GM23338 (cell line): ENCODE data around the gene LYZL6.

ENCODE experiments used
- EZH2 ChIP-seq: fragments of 200-600 bp; sonication (generic); IDR thresholded peaks from one replicate; pipeline ENCODE4 v1.8.0; 2017; ENCODE audit warnings: antibody characterized with exemption, mild to moderate bottlenecking, low read depth; ENCODE audit not compliant: unreplicated experiment
- EZH2phosphoT487 ChIP-seq: fragments of 200-600 bp; sonication (generic); IDR thresholded peaks from one replicate; pipeline ENCODE4 v1.8.1; 2018; ENCODE audit warnings: antibody characterized with exemption; ENCODE audit not compliant: unreplicated experiment
- JUNB ChIP-seq: IDR thresholded peaks from one replicate; pipeline ENCODE4 v1.6.1; 2016; ENCODE audit warnings: antibody characterized with exemption; ENCODE audit not compliant: unreplicated experiment
- POLR2AphosphoS5 ChIP-seq: IDR thresholded peaks from 2 replicates; pipeline ENCODE4 v1.6.1; 2016; ENCODE audit warnings: antibody characterized with exemption, low read depth
- TF ChIP-seq, protein P1 (sequence below), 2 experiments: fragments of 200-600 bp in 1 of 2; sonication (generic) in 1 of 2; conservative IDR thresholded peaks; 2 replicates each; pipeline versions ENCODE4 v1.5.1 to v1.6.1; 2016 to 2017; ENCODE audit warnings: antibody characterized with exemption in 2 of 2, low read depth in 2 of 2, mild to moderate bottlenecking in 2 of 2, moderate library complexity in 1 of 2
- TF ChIP-seq, protein P2 (sequence below): IDR thresholded peaks from 2 replicates; pipeline ENCODE4 v1.6.1; 2016; ENCODE audit warnings: antibody characterized with exemption

DNA sequence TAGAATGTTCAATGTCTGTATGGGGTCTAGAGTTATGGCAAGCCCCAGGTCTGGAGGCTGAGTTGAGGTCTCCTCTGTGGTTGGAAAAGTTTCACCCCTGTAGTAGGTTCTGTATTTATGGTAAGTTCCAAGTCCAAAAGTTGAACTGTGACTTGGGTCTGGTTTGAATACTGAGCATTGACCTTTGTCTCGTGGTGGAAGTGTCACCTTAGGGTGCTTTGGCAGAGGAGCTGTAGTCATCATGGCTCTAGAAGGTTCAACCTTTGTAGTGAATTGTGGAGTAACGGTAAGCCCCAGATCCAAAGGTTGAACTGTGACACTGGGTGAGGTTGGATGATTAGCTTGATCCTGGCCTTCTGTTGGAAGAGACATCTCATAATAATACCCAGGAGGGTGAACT is 30.6 kb downstream of the LYZL6 start:
- TF ChIP-seq, protein P1, sequence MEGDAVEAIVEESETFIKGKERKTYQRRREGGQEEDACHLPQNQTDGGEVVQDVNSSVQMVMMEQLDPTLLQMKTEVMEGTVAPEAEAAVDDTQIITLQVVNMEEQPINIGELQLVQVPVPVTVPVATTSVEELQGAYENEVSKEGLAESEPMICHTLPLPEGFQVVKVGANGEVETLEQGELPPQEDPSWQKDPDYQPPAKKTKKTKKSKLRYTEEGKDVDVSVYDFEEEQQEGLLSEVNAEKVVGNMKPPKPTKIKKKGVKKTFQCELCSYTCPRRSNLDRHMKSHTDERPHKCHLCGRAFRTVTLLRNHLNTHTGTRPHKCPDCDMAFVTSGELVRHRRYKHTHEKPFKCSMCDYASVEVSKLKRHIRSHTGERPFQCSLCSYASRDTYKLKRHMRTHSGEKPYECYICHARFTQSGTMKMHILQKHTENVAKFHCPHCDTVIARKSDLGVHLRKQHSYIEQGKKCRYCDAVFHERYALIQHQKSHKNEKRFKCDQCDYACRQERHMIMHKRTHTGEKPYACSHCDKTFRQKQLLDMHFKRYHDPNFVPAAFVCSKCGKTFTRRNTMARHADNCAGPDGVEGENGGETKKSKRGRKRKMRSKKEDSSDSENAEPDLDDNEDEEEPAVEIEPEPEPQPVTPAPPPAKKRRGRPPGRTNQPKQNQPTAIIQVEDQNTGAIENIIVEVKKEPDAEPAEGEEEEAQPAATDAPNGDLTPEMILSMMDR (conservative IDR thresholded peaks at IDR 0.05; ENCODE audit: low read depth in 2 of 2) = no peak
- no peak for TF ChIP-seq JUNB
- TF ChIP-seq, protein P2, sequence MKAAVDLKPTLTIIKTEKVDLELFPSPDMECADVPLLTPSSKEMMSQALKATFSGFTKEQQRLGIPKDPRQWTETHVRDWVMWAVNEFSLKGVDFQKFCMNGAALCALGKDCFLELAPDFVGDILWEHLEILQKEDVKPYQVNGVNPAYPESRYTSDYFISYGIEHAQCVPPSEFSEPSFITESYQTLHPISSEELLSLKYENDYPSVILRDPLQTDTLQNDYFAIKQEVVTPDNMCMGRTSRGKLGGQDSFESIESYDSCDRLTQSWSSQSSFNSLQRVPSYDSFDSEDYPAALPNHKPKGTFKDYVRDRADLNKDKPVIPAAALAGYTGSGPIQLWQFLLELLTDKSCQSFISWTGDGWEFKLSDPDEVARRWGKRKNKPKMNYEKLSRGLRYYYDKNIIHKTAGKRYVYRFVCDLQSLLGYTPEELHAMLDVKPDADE = no peak
- TF ChIP-seq POLR2AphosphoS5 = no peak
- TF ChIP-seq EZH2 = no peak
- no peak for TF ChIP-seq EZH2phosphoT487
